GM19351 (cell line): ENCODE data around the gene SHISAL1.

Source experiments
- ATAC-seq: cut with Tn5 transposase; IDR thresholded peaks from one replicate; pipeline ENCODE4 v1.9.1; 2021; ENCODE audit warnings: mild to moderate bottlenecking, moderate library complexity; ENCODE audit not compliant: unreplicated experiment

Gene SHISAL1

DNA sequence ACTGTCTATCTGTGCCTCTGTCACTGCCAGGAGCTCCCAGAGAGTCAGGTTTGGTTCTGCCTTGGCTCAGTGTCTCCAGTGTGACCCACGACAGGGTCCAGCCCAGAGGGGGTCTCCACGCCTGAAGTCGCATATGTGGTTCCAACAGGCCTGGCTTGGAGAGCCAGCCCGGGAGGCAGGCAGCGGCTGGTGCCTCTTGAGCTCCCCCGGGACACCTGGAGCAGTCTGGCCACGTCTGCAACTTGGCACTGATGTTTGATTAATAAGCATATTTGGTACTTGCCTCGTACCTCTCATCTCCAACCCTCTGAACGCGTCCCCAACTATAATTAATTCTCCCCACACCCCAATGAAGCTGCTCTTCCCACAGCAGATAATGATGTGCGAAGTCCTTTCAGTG lies 31.7 kb upstream of the SHISAL1 start:
- ATAC-seq, result no peak

DNA sequence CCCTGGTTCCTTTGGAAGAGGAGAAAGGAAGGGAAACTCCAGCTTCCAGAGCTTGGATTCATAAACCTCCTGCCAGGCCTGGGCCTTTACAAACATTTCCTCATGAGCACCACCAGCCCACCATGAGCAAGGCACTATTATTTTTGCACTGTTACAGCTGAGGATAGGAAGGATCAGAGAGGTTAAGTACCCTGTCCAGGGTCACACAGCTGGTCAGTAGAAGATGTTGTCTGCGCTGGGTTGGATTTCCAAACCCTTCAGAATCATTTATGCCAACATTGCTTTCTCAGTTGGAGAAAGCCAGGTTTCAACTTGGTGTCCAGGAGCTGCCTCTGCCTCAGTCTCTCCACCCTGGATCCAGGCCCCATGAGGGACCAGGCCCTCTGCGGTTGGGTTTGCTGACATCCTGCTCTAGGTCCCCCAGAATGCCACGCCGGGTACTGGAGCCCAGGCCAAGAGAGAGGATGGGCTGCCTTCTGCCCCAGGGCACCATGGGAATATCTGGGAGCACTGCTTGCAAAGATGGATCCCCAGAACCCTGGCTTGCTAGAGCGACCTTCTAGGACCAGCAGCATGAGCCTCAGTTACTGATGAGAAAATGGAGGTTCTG lies 29.7 kb upstream of the SHISAL1 start:
- ATAC-seq, result no peak

DNA sequence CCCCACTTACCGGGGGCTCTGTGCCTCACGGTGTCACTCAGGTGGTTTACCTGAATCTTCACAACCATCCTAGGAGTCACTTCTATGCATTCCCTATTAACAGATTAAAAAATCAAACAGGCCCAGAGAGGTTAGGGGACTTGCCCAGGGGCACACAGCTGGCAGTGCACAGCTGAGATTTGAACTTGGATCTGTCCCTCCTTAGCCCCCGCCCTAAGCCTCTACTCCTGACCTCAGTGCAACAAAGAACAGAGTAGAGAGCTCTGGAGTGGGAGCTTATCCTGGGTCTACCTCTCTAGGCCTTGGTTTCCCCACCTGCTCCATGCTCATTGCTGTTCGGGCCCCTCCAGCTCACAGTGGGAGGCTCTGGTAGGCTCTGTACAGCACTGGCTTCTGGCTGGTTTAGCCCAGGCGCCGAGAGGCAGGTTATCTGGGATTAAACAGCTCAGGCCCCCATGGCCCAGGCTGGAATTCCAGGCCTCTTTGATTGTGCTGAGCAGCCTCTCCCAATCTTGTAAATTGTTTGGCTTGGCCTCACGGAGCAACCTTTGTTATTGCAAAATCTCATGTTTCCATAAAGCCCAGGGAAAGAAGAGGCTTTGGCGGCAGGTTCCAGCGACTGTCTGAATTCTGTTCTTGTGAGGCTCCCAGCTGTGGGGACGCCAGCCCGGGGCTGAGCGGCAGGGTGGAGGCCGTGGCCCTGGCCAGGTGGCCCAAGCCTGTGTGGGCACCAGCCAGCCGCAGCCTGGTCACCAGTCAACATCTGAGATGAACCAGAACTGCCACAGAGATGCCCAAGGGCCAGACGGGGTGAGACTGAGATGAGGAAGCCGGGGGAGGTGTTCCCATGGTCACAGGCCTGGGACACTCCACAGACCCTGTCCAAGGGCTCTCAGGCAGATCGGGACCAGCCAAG lies 28.9 kb upstream of the SHISAL1 start:
- ATAC-seq, result no peak

DNA sequence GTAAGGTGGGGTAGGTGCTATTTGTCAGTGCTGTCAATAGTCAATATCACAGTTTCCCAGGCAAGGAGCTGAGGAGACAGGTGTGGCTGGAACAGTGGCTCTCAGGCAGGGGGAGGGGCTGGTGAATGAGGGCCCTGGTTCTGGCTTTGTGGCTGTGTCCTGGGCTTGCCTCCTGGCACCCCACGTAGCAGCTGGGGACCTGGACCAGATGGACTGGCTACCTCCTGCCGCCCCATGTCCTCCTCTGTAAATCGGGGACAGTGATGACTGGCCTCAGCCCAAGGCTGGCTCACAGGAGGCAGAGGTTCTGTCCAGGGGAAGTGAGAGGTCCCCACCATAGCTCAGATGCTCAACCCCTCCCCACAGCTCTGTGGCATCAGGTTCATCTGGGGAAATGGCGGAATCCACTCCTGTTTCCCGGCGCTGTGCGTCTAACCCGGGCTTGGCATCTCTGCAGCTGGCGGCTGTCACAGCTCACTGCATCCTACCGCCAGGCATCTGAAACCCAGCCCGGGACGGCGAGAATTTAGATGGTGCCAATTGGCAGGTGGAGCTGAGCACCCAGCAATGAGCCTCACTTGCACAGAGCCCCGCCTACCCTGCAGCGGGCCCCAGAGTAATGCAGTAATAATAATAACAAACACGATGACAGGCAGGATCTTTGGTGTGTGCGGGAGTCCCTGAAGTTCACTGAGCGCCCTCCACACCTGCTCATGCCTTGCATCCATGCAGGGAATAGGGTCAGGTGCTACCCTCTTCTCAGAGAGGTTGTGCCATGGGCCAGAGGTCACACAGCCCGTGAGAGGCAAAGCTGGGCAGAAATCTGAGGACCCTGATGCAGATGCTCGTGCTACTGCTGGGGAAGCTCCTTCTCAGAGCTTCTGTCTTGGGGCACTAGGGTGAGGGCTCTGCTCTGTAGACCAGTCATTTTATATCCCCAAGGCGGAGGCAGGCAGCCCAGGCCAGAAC lies 27.8 kb upstream of the SHISAL1 start:
- no peak for ATAC-seq

DNA sequence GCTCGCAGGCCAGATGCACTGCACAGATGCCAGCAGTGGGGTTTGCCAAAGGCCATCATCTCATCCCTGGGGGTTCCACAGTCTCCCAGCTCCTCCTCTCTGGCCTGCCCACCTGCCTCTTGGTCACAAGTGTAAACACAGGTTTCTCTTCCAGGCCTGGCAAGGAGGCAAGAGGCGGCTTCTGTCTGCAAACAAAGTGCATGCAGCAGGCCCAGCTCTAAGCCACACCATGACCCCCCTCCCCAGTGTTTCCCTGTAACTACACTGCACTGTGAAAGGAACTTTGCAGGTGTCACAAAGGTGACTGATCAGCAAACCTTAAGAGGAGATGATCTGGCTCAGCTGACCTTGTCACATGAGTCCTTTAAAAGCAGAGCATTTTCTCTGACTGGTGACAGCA lies 26.2 kb upstream of the SHISAL1 start:
- no peak for ATAC-seq

DNA sequence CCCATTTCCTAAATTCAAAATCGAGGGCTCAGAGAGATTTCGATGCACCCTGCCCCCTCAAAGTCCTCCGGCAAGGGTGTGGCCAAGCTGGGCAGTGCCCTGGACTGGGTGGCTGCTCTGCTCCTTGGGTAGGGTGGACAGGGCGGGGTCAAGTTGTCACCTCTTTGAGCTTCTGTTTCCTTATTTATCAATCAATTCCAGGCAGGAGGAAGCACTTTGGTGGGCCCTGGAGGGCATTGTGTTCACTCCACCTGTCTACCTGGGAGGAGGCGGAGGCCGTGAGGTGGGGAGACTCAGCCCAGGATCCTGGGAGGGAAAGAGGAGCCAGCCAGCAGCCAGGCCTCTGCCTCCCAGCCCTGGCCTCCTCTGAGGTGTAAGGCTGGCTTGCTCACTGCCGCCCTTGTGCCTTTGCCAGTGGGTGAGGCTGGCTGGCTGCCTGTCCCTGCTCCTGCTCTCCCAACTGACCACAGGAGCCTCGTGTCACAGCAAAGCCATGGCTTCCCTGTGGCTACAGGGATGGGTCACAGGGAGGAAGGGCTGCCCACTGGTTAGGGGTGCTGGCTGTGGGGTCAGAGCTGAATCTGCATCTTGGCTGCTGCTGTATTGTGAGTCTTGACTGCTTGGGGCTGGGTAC lies 25.5 kb upstream of the SHISAL1 start:
- ATAC-seq, result no peak

DNA sequence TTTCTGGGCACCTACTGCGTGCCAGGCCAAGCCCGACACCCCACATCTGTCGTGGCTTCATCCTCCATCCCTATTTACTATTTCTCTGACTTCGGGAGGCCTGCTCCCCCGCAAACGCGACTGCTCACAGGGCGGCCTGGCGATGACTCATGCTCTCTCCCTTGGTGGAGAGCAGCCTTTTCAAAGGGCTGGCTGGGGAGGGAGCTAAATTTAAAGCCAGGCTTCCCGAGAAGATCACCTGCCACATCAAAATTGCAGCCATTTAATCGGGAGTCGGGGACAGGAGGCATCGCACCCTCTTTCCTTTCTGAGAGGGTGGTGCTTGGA lies 24.9 kb upstream of the SHISAL1 start:
- ATAC-seq, result no peak

DNA sequence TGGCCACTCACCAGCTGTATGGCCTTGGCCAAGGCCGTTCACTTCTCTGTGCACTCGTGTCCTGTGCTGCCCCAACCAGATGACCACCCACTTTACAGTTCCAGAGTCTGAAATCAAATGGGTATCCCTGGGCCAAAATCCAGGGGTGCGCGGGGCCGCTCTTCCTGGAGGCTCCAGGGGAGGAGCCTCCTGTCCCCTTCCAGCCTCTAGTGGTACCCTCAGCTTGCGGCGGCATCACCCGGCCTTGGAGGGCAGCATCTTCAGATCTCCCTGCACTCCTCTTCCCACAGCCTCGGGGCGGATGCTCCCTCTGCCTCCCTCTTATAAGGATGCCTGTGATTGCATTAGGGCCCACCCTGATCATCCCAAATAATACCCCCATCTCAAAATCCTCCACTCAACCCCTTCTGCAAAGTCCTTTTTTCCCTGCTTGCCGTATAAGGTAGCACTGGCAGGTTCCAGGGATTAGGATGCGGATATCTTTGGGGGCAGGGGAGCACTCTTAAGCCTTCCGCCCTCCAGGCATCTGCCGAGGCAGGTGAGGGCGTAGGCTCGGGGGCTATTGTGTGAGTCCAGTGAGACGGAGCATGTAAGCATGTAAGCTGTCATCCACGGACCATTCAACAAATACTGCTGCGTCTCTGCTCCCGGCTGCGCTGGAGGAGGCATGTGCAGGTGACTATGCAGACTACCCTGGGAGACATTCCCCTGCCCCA lies 24.4 kb upstream of the SHISAL1 start:
- ATAC-seq, result no peak

DNA sequence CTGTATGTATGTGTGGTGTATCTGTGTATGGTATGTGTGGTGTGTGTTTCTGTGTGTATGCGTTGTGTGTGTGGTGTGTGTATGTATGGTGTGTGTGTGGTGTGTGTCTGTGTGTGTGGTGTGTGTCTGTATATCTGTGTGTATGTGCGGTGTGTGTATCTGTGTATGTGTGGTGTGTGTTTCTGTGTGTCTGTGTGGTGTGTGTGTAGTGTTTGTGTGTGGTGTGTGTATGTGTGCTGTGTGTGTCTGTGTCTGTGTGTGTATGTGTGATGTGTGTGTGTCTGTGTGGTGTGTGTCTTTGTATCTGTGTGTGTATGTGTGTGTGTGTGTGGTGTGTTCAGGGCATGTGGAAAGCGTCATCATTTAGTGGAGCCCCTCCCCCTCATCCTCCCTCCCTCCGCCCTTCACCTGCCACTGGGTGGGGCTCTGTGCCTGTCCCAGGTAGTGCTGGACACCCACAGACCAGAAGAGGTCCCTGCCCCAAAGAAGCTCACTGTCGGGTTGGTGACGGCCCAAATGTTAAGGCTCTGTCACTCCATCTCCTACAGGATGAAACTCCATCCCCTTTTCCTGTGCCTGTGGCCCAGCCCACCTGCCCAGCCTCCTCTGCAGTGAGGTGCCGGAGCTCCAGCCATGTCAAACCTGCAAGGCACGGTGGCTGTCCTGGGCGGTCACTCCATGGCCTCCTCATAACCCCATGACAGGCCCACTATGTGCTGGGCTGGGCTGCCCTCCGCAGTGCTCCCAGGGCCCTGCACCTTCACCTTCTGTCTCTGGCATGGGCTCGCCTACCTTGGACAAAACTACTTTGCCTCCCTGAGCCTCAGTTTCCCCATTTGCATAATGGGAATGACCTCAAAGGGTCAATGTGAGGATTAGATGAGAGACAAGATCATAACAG lies 23.4 kb upstream of the SHISAL1 start:
- ATAC-seq, result no peak

DNA sequence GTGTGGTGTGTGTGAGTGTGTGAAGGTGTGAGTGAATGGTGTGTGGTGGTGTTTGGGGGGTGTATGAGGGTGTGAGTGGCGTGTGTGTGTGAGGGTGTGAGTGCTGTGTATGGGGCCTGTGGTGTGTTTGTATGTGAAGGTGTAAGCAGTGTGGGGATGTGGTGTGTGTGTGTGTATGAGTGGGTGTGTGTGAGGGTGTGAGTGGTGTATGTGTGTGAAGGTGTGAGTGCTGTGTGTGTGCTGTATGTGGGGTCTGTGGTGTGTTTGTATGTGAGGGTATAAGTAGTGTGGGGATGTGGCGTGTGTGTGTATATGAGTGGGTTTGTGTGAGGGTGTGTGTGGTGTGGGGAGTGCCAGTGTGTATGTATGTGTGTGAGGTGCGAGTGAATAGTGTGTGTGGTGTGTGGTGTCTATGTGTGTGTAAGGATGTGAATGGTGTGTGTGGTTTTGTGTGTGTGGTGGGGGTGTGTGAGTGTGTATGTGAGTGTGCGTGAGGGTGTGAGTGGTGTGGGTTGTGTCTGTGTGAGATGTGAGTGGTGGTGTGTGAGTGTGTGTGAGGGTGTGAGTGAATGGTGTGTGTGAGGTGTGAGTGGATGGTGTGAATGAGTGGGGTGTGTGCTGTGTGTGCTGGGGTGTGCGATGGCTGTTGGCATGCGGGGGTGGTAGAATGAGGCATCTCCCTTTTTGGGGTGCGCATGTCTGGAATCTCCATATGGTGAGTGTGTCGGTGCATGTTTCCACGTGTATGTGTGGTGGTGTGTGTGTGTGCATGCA lies 22.5 kb upstream of the SHISAL1 start:
- ATAC-seq, result no peak

DNA sequence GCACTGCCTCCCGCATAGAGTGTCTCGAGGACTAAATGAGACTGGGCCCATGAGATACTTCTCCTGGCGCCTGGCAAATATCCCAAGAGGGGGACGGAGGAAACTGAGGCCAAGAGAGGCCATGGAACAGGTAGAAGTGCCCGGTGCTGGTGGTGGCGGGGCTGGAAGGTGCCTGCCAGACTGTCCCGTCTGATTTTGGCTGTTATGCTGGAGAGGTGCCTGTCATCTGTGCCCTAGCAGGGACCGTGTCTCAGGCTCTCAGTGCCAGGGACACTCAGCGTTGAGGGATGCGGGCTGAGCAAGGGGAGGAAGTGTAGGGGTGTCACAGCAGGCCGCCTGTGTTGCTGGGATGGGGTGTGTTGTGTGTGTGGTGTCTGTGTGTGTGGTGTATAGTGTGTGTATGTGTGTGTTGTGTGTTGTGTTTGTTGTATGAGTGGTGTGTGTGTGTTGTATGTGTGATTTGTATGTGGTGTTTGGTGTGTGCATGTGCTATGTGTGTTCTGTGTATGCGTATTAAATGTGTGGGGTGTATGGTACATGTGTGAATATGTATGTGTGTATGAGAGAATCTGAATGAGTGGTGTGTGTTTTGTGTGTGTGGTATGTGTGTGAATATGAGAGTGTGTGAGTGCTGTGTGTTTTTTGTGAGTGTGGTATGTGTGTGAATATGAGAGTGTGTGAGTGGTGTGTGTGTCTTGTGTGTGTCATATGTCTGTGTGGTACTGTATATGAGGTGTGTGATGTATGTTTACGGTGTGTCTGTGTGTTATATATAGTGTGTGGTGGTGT lies 21.3 kb upstream of the SHISAL1 start:
- no peak for ATAC-seq

DNA sequence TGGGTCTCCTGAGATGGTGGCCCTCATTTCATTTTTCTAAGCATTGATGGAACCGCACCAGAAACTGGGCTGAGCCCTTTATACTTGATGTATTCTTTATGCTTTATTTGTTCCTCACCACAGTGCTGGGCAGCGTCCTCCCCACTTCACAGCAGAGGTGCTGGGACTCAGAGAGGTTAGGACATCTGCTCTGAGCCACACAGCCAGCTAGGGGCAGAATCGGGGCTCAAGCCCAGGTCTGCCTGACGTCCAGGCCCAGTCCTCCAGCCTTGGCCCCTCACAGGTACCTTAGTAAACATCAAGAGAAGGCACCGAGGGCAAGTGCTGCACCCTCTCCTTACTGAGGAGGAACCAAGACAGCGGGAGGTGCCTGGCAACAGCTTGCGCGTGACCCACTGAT lies 20.2 kb upstream of the SHISAL1 start:
- ATAC-seq, result no peak

DNA sequence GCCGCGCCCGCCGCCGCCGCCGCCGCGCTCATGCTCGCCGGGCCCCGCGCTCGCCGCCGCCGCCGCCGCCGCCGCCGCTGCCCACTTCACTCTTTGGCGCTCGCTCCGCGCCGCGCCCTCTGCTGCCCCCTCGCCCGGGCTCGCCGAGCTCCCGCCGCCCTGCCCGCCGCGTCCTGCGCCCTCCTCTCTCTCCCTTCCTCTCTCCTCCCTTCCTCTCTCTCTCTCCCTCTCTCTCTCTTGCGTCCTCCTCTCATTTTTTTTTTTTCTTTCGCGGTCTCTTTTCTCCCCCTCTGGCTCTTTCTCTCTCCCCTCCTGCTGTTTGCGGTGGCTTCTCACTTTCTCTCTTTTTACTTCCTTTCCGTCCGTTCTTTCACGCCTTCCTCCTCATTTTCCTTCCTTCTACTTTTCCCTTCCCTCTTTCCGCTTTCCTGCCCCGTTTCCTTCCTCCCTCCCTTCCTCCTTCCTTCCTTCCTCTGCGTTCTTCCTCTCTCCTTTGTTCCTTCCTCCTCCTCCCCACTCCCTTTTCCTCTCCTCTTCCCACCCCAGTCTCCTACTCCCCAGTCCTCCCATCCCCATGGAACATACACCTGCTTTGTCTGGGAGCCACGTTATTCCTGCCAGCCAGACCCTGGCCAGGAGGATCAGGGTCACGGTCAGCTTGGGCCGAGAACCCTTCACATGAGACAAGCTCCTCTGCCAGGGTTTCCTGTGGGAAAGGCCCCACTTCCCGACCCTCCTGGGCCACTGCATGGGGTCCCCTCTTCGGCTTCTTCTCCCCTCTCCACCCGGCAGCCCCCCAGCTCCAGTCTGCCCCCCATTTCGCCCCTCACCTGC lies 19.3 kb upstream of the SHISAL1 start:
- no peak for ATAC-seq

DNA sequence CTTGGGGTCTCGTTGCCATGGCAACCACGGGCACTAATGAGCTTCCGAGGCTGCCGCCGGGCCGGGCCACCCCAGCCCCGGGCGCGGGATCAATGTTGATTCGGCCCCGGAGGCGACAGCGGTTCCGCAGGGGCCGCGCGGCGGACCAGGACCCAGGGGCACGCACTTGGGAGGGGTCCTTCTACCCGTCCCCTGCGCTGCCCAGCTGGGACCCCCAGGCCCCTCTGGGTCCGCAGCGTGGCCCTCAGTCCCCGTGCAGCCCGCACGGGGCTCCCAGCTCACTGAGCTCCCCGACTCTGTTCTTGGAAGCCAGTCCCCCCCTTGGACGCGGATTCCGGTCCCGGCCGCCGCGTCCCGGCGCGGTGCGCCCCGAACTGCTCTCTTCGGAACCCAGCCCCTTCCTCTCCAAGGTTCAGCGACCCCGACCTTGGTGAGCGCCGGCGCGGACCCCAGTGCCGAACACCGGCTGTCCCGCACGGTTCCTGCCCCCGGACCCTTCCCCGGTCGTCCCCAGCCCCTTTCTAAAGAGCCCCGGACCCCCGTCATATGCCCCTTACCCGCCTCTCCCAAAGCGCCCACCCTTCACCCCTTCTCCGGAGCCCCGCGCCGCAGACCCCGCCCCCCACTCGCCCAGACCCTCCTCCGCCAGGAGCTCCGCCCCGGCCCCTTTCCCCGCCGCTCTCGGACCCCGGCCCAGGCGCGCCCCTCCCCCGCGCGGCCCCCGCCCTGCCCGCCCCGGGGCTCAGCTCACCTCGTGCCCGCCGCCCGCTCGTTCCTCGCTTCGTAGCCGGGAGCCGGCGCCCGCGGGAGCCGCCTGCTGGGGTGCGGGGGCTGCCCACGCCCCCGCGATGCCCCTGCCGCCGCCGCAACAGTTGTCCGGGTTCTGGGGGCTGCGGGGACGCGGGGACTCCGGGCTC lies 18.3 kb upstream of the SHISAL1 start:
- no peak for ATAC-seq

DNA sequence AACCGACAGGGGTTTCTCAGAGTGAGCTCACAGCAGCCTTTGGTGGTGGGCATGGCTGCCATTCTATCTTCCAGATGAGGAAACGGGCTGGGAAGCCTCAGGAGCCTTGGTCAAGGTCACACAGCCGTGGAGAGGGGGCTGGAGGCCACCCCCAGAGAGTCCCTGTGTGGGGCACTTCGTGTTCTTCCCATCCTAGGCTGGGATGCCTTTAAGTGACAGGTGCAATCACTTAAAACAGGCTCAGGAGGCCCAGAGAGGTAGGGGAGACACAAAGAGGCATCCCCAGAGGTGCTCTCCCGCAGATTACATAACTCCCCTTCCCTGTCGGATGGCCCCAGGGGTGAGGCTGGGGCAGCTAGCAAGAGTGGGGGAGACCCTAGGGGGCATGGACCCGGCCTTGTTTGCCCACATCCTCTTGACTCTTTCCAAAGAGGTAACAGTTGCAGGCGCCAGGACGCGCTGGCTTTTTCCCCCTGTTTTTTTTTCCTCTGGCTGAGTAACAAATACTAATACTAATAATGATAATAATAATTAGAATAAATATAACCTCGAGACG lies 17.5 kb upstream of the SHISAL1 start:
- no peak for ATAC-seq
